Naive B cell (primary cell): ENCODE measurements around the gene NGF. TPM values are rescaled to one million over a fixed set of nuclear protein-coding genes. Genes with fewer than 3 reads are reported as not detected.
"Not testable (repeated sequence)": the region's sequence is repeated elsewhere in the genome, so short reads cannot be mapped to it uniquely, and the experiment has no call there.

ENCODE experiments used
- ATAC-seq, 2 donors: fragments of 150-1000 bp; cut with Tn5 transposase; 2 replicates each; pipeline ENCODE4 v1.10.0; 2021; ENCODE audit warnings: low read depth in 2 of 2, mild to moderate bottlenecking in 2 of 2, moderate library complexity in 2 of 2
- DNase-seq: peaks from one replicate; pipeline ENCODE4 v3.0.0; 2022
- H3K27ac Mint-ChIP-seq, 6 donors: one replicate each; pipeline ENCODE4 v1.8.0; 2020 to 2022; ENCODE audit warnings: mild to moderate bottlenecking in 6 of 6, mixed read lengths in 6 of 6, moderate library complexity in 5 of 6, inconsistent platforms in 2 of 6
- H3K27me3 Mint-ChIP-seq, 3 donors: one replicate each; pipeline ENCODE4 v1.8.0; 2021 to 2022; ENCODE audit warnings: mixed read lengths in 3 of 3, mild to moderate bottlenecking in 1 of 3
- H3K36me3 Mint-ChIP-seq, 2 donors: one replicate each; pipeline ENCODE4 v1.8.0; 2020 to 2022; ENCODE audit warnings: mixed read lengths in 2 of 2, inconsistent platforms in 1 of 2, mild to moderate bottlenecking in 1 of 2
- H3K4me1 Mint-ChIP-seq, 3 donors: one replicate each; pipeline ENCODE4 v1.8.0; 2020 to 2022; ENCODE audit warnings: mixed read lengths in 3 of 3, inconsistent platforms in 1 of 3, mild to moderate bottlenecking in 1 of 3, moderate library complexity in 1 of 3
- H3K4me3 Mint-ChIP-seq, 8 donors: one replicate each; pipeline ENCODE4 v1.8.0; 2020 to 2022; ENCODE audit warnings: mild to moderate bottlenecking in 8 of 8, mixed read lengths in 8 of 8, moderate library complexity in 8 of 8, inconsistent platforms in 2 of 8
- H3K9me3 Mint-ChIP-seq, 7 donors: one replicate each; pipeline ENCODE4 v1.8.0; 2020 to 2022; ENCODE audit warnings: mixed read lengths in 7 of 7, mild to moderate bottlenecking in 5 of 7, inconsistent platforms in 2 of 7, moderate library complexity in 1 of 7
- polyA plus RNA-seq, 6 donors: library from polyadenylated mRNA; unstranded; fragments of 300-500 nt; fragmentation: Illumina TruSeq; gene quantifications; one replicate each; pipeline ENCODE4 v1.2.3, GENCODE V29; 2021; ENCODE audit warnings: low read depth in 6 of 6

The NGF gene
- polyA plus RNA-seq, 6 donors from 2014 or later, result not detected

DNA sequence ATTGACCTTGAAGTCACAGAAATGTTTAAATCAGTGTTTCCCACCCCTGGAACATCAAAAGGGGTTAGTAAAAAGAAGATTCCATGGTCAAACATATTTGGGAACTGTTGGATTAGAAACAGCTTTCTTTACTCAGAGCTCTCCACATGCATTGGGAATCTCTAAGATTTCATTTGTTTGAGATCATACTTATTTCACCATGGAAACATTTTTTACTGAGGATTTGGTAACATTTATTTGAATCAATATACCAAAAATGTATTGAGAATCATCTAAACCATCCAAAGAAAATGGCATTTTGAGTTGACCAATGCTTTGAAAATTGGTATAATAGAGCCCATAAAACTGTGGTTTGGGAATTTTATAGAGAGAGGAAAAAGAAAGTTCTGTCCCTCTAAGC is 25.3 kb downstream of the NGF start:
- Mint-ChIP-seq H3K9me3 (peaks cover 0 to 5% (median 2%) of the 10 kb centered on the region in 7 donors), H3K36me3 (no peaks in the 10 kb centered on the region), H3K27me3 (peaks cover 0 to 8% (median 3%) of the 10 kb centered on the region in 3 donors), H3K4me1 (no peaks in the 10 kb centered on the region), H3K4me3 (no peak overlapping the region), H3K27ac (no peak overlapping the region)
- ATAC-seq (no peak), DNase-seq (no peak)

DNA sequence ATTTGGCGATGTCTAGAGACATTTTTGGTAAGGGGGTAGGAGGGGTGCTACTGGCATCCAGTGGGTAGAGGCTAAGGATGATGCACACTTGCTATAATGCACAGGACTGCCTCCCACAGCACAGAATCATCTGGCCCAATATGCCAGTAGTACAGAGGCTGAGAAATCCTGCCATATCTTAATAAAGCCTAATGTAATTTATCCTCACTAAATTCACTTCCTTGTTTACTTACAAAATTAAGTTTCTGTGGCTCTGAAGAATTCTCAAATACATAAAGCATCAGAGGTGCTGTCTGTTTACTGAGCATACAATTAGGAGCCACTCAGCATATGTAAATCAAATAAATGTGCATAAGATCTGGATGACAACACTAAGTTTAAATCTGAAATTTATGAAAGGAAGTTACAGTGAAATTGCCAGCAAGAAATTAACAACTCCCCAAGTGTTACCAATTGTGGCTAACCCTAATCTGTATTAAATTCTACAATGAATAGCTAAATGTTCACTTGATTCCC is 26.5 kb downstream of the NGF start:
- no peak overlapping the region for H3K27ac Mint-ChIP-seq

DNA sequence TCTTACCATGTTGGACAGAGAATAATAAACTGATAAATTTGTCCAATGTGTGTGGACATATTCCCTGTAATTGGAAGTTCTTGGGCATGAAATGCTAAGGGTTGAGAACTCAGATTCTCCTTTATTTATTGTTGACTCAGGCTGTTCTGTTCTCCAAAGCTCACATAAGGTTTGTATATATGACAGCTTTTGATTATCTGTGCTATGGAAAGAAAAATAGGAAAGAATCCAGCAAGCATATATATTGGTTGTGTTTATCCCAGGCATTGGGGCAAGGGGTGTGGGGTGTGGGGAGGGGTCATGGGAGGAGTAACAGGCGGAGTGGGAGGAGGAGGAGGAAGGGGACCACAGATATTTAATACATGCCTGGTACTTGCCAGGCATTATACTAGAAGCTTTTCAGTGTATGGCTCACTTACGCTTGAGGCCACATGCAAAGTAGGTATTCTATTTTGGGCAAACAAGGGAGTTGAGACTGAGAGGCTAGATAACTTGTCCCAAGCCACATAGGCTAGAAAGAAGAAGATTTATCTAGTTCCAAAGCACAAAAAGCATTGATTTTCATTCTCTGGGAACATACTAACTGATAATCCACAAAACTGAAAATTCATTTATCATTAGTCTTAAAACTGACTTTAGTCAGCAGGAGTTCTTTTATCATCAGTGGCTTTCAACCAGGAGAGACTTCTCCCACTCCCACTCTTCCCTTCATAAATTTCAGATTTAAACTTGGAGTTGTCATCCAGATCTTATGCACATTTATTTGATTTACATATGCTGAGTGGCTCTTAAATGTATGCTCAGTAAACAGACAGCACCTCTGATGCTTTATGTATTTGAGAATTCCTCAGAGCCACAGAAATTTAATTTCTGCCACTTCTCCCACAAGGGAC is 27.2 kb downstream of the NGF start:
- H3K27ac Mint-ChIP-seq, result no peak overlapping the region
- ATAC-seq (no peak), DNase-seq (no peak)
- H3K4me1 Mint-ChIP-seq, result no peaks in the 10 kb centered on the region
- H3K4me3 Mint-ChIP-seq, result no peak overlapping the region
- H3K36me3 Mint-ChIP-seq, result no peaks in the 10 kb centered on the region
- H3K27me3 Mint-ChIP-seq, result peaks cover 0 to 8% (median 3%) of the 10 kb centered on the region in 3 donors
- H3K9me3 Mint-ChIP-seq, result peaks cover 0 to 5% (median 2%) of the 10 kb centered on the region in 7 donors

More for the DNA sequence above, 26.5 kb downstream of the NGF start:
- H3K27me3 Mint-ChIP-seq, result peaks cover 0 to 8% (median 3%) of the 10 kb centered on the region in 3 donors
- H3K9me3 Mint-ChIP-seq, result peaks cover 0 to 5% (median 2%) of the 10 kb centered on the region in 7 donors
- H3K4me1 Mint-ChIP-seq, result no peaks in the 10 kb centered on the region
- no peak for DNase-seq
- H3K4me3 Mint-ChIP-seq, result no peak overlapping the region
- H3K36me3 Mint-ChIP-seq, result no peaks in the 10 kb centered on the region
- no peak for ATAC-seq

DNA sequence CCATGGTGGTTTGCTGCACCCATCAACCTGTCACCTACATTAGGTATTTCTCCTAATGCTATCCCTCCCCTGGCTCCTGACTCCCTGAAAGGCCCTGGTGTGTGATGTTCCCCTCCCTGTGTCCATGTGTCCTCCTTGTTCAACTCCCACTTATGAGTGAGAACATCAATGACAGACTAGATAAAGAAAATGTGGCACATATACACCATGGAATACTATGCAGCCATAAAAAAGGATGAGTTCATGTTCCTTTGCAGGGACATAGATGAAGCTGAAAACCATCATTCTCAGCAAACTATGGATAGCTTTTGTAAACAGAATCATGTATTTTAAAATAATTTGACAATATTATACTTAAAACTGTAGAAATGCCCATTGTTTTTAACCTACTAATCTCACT is 28.5 kb downstream of the NGF start:
- not testable (repeated sequence) for ATAC-seq, H3K4me1 Mint-ChIP-seq, H3K9me3 Mint-ChIP-seq, H3K36me3 Mint-ChIP-seq, H3K27me3 Mint-ChIP-seq, H3K4me3 Mint-ChIP-seq, H3K27ac Mint-ChIP-seq, DNase-seq

DNA sequence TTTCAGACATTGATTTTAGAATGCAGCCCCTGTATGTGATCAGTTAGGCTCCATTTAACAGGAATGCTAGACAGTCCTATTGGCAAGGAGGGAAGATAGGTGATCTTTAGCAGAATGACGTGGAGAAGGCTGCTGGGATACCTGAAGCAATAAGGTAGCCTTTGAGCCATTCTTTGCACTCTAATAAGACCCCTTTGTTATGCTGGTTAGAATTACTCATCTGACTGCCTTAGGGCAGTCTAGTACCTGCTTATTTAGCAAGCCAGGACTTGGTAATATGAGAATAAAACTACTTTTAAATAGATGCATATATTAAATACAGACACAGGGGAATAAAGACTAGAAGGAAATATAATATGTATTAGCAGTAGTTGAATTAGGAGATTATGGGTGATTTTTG is 29.1 kb downstream of the NGF start:
- H3K36me3 Mint-ChIP-seq, result no peaks in the 10 kb centered on the region
- DNase-seq (no peak), ATAC-seq (no peak)
- no peaks in the 10 kb centered on the region for H3K4me1 Mint-ChIP-seq
- no peak overlapping the region for H3K27ac Mint-ChIP-seq
- peaks cover 0 to 3% (median 0%) of the 10 kb centered on the region in 3 donors for H3K27me3 Mint-ChIP-seq
- H3K9me3 Mint-ChIP-seq, result peaks cover 0 to 3% (median 0%) of the 10 kb centered on the region in 7 donors
- H3K4me3 Mint-ChIP-seq, result no peak overlapping the region

DNA sequence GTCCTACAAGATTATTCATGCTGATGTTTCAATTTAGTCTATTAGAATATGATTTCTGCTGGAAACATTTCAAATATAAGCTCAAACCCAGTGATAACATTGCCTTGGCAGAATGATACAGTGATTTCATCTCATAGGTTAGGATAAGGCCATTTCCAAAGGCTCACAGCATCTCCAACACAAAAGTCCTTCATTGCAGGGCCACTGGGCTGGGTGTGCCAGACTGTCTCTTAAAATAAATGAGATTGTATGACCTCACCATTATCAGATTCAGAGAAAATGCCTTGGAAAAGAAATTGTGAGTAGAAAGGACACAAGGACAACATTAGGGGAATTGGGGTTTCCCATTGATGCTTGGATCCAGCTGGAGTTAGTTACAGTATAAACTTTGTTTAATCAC is 30.4 kb downstream of the NGF start:
- Mint-ChIP-seq H3K9me3 (peaks cover 0 to 5% (median 2%) of the 10 kb centered on the region in 7 donors), H3K4me3 (no peak overlapping the region), H3K4me1 (no peaks in the 10 kb centered on the region), H3K36me3 (no peaks in the 10 kb centered on the region), H3K27ac (no peak overlapping the region), H3K27me3 (peaks cover 5 to 8% (median 7%) of the 10 kb centered on the region in 3 donors)
- DNase-seq, result no peak
- no peak for ATAC-seq

DNA sequence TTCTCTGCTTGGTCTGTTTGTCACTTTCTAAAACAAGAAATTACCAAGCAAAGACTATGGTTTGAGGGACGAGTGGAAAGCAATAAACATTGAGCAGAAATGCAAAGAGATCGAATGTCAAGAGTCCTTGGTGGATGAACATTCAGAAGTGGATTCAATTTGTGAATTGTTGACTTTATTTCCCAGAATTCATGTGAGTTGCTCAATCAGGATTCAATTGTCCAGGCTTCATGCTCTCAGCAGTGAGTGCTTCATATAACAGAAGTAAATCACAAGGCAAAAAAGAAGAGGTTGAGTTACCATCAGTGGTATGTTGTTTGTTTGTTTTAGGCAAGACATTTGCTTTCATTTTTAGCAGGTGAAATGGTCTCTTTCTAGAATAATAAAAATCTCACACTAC is 31.9 kb downstream of the NGF start:
- Mint-ChIP-seq H3K27ac (no peak overlapping the region), H3K4me1 (no peaks in the 10 kb centered on the region), H3K27me3 (peaks cover 5 to 8% (median 7%) of the 10 kb centered on the region in 3 donors), H3K36me3 (no peaks in the 10 kb centered on the region), H3K4me3 (no peak overlapping the region), H3K9me3 (peaks cover 0 to 5% (median 2%) of the 10 kb centered on the region in 7 donors)
- DNase-seq (no peak), ATAC-seq (no peak)

DNA sequence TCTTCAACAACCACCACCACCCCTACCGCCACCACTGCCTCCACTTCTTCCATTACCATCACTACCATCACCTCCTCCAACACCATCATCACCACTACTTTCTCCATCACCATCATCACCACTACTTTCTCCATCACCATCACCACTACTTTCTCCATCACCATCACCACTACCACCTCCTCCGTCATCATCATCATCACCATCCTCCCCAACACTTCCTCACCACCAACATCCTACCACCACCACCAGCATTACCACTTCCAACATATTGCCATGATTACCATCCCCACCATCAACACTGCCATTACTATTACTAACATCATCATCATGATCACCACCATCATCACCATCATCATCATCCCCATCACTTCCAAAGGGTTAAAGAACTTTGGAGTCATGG is 34.7 kb downstream of the NGF start:
- ATAC-seq (no peak), DNase-seq (no peak)
- Mint-ChIP-seq H3K27ac (no peak overlapping the region), H3K36me3 (no peaks in the 10 kb centered on the region), H3K4me3 (no peak overlapping the region), H3K9me3 (peaks cover 0 to 5% (median 2%) of the 10 kb centered on the region in 7 donors), H3K27me3 (peaks cover 5 to 7% (median 5%) of the 10 kb centered on the region in 3 donors), H3K4me1 (no peaks in the 10 kb centered on the region)

DNA sequence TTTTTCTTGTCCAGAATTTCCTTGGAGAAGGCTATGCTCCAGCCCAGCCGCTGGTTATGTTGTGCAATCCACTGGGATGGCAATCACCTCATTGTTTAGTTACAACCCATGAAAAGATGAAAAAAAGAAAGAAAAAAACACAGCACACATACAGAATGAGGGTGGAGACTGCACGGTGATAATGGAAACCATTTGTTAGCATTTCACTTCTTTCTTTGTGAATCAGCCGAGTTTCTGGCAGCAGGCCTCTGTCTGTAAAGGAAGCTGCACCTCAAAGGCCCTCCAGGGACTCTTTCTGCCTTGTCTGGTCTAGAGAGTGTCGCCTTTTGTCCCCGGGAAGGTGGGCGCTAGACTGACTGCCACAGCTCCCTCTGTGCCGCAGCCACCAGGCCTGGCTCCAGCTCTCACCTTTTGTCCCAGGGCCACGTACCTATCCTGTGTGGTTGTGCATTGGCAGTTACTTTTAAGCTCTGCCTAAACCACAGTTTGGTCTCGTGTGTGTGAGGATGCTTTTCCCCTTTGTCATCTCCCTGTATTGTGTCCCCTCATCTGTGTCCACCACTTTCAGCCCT is 35.6 kb downstream of the NGF start:
- peaks cover 5 to 7% (median 5%) of the 10 kb centered on the region in 3 donors for H3K27me3 Mint-ChIP-seq
- peaks cover 0 to 5% (median 0%) of the 10 kb centered on the region in 7 donors for H3K9me3 Mint-ChIP-seq
- H3K4me1 Mint-ChIP-seq, result no peaks in the 10 kb centered on the region
- no peaks in the 10 kb centered on the region for H3K36me3 Mint-ChIP-seq
- no peak overlapping the region for H3K4me3 Mint-ChIP-seq
- DNase-seq (no peak), ATAC-seq (no peak)
- H3K27ac Mint-ChIP-seq, result no peak overlapping the region

DNA sequence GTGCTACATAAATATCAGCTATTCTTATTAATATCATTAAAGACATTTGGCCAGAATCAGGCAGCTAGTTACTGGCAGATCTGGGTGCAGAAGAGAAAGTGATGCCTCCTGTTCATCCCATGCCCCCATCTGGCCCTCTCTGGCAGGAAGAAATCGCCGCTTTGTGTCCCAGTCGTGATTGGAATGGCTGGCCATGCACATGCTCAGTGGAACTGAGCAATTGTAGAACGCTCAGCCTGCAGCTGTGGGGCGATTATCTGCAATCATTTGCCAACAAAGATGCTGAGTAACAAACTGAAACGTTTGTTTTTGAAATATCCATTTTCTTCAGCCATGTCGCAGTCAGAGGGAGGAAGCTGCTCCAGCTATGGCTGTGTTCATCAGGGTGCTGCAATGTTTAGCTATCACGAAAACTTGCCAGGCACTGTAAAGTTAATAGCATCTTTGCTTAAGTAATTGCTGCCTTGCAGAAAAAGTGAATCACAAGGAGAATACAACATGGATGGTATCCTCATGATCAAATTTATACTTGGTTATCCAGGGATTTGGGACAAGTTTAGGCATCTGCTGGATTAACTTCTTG is 36.5 kb downstream of the NGF start:
- ATAC-seq (no peak), DNase-seq (no peak)
- Mint-ChIP-seq H3K36me3 (no peaks in the 10 kb centered on the region), H3K27ac (no peak overlapping the region), H3K4me3 (no peak overlapping the region), H3K9me3 (peaks cover 0 to 5% (median 0%) of the 10 kb centered on the region in 7 donors), H3K27me3 (peaks cover 5 to 9% (median 7%) of the 10 kb centered on the region in 3 donors), H3K4me1 (no peaks in the 10 kb centered on the region)

DNA sequence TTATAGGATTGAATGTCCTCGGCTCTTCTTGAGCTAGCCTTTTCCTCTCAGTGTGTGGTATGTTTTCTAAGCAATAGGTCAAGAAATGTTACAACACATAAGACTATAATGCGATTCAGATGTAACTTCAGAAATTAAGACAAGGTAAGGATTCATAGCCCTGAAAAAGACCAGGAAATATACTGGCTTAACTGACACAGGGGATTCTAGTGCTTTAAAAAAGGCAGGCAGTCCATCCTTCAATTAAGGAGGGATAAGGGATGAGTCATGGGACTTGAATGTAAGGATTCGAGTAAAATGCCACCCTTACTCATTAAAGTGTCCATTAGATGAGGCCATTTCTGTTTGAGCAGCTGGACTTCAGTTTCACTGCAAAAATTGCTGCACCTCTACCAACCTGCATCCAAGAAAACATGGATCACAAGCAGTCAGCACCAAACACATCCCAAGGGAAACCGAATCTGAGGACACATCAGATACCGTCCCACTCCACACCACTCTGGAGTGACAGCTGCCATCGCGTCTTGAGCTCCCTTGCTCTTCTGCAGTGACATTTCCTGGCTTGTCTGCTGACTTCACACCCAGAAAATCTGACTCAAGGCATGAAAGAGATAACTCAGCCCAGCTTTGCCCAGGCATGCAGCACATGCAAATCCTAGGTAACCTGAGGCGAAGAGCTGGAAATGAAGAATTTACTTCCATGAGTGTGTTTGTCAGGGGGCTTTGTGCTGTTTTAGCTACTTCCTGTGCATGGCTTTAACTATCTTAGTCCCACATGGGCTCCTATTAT is 37.8 kb downstream of the NGF start:
- Mint-ChIP-seq H3K27ac (no peak overlapping the region), H3K36me3 (no peaks in the 10 kb centered on the region), H3K4me3 (no peak overlapping the region), H3K4me1 (no peaks in the 10 kb centered on the region), H3K27me3 (peaks cover 5 to 9% (median 7%) of the 10 kb centered on the region in 3 donors), H3K9me3 (peaks cover 0 to 5% (median 0%) of the 10 kb centered on the region in 7 donors)
- ATAC-seq, result no peak
- DNase-seq, result no peak

DNA sequence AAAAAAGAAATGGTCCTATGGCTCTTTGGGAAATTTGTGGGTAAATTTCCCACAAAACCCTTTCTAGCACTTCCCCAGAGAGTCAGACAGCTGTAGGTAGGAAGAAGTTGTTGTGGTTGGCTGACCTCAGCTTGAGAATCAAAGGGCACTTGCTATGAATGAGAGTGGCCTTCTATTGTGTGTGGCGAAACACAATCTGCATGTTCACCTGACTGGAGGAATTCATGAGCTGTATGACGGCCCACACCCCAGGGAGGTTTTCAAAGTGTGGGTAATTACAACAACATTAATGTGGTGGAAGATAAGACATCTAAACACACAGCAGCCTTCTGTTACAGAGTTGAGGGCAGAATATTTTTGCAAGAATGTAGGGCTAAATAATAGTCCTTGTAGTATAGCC is 38.8 kb downstream of the NGF start:
- DNase-seq, result no peak
- H3K27ac Mint-ChIP-seq, result no peak overlapping the region
- H3K4me3 Mint-ChIP-seq, result no peak overlapping the region
- no peaks in the 10 kb centered on the region for H3K36me3 Mint-ChIP-seq
- H3K9me3 Mint-ChIP-seq, result peaks cover 0 to 5% (median 0%) of the 10 kb centered on the region in 7 donors
- H3K4me1 Mint-ChIP-seq, result no peaks in the 10 kb centered on the region
- H3K27me3 Mint-ChIP-seq, result peaks cover 5 to 9% (median 7%) of the 10 kb centered on the region in 3 donors
- ATAC-seq, result no peak

DNA sequence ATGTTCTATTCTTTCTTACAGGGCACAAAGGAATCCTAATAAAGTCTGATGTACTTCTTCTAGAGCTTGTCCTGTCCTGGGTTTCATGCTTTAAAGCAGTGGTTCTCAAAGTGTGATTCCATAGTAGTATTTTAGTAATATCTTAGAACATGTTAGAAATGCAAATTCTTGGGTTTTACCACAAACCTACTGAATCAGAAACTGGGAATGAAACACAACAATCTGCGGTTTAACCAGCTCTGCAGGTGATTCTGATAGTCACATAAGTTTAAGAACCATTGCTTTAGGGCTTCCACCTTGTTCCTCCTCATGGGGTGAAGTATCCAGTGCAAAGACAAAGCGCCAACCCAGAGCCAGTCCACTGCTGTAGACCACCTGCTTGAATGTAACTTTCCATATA is 41.1 kb downstream of the NGF start:
- H3K27ac Mint-ChIP-seq, result no peak overlapping the region
- H3K36me3 Mint-ChIP-seq, result no peaks in the 10 kb centered on the region
- H3K9me3 Mint-ChIP-seq, result no peaks in the 10 kb centered on the region
- no peak overlapping the region for H3K4me3 Mint-ChIP-seq
- no peak for DNase-seq
- no peak for ATAC-seq
- H3K4me1 Mint-ChIP-seq, result no peaks in the 10 kb centered on the region
- H3K27me3 Mint-ChIP-seq, result peaks cover 0 to 4% (median 0%) of the 10 kb centered on the region in 3 donors
